ENCODE results near the gene GAS1. TPM values are rescaled to one million over a fixed set of nuclear protein-coding genes. Genes with fewer than 3 reads are reported as not detected.

GAS1 gene
- total and polyA plus RNA-seq, 2 experiments from 2014 or later, result 12.9 to 22.6 TPM

GRCh38 chr9:86939891-86940290, 7.4 kb downstream of the GAS1 start:
- Histone ChIP-seq H3K9me3 (ENCODE audit: low read depth) (no peaks in the 10 kb centered on the region), H3K27ac (no peak overlapping the region), H3K4me1 (ENCODE audit: low read depth) (peaks cover 26% of the 10 kb centered on the region), H3K36me3 (no peaks in the 10 kb centered on the region), H3K27me3 (peaks cover 7% of the 10 kb centered on the region), H3K4me3 (no peak overlapping the region)
- no peak for TF ChIP-seq CTCF (IDR thresholded peaks at IDR 0.05; ENCODE audit: low read depth, low read length)
- DNase-seq (ENCODE audit: low read depth in 1 of 2, low spot score in 1 of 2), result no peak

GRCh38 chr9:86939321-86939720, 8.0 kb downstream of the GAS1 start:
- no peak for TF ChIP-seq CTCF (IDR thresholded peaks at IDR 0.05; ENCODE audit: low read depth, low read length)
- DNase-seq (ENCODE audit: low read depth in 1 of 2, low spot score in 1 of 2), result no peak
- H3K27ac ChIP-seq, result no peak overlapping the region

GRCh38 chr9:86938780-86939179, 8.5 kb downstream of the GAS1 start:
- H3K4me1 ChIP-seq (ENCODE audit: low read depth), result peaks cover 14% of the 10 kb centered on the region
- no peaks in the 10 kb centered on the region for H3K9me3 ChIP-seq (ENCODE audit: low read depth)
- H3K4me3 ChIP-seq, result no peak overlapping the region
- no peak for DNase-seq (ENCODE audit: low read depth in 1 of 2, low spot score in 1 of 2)
- H3K36me3 ChIP-seq, result no peaks in the 10 kb centered on the region
- peaks cover 7% of the 10 kb centered on the region for H3K27me3 ChIP-seq
- no peak for TF ChIP-seq CTCF (IDR thresholded peaks at IDR 0.05; ENCODE audit: low read depth, low read length)
- no peak overlapping the region for H3K27ac ChIP-seq

More at GRCh38 chr9:86939321-86939720, 8.0 kb downstream of the GAS1 start:
- Histone ChIP-seq H3K4me3 (no peak overlapping the region), H3K36me3 (no peaks in the 10 kb centered on the region), H3K4me1 (ENCODE audit: low read depth) (peaks cover 20% of the 10 kb centered on the region), H3K9me3 (ENCODE audit: low read depth) (no peaks in the 10 kb centered on the region), H3K27me3 (peaks cover 7% of the 10 kb centered on the region)

- DNase-seq (ENCODE audit: low read depth in 1 of 2, low spot score in 1 of 2), result peak in 1 of 2 donors; percentile 42
- Histone ChIP-seq H3K27ac (no peak overlapping the region), H3K36me3 (no peaks in the 10 kb centered on the region), H3K4me3 (no peak overlapping the region), H3K27me3 (no peaks in the 10 kb centered on the region), H3K9me3 (ENCODE audit: low read depth) (no peaks in the 10 kb centered on the region), H3K4me1 (ENCODE audit: low read depth) (no peaks in the 10 kb centered on the region)
- TF ChIP-seq CTCF (IDR thresholded peaks at IDR 0.05; ENCODE audit: low read depth, low read length), result no peak
These were observed 21.2 kb downstream of the GAS1 start for GRCh38 chr9:86926145-86926544.

- no peaks in the 10 kb centered on the region for H3K36me3 ChIP-seq
- no peak overlapping the region for H3K27ac ChIP-seq
- H3K4me1 ChIP-seq (ENCODE audit: low read depth), result no peaks in the 10 kb centered on the region
- peak in 1 of 2 donors; percentile 52 for DNase-seq (ENCODE audit: low read depth in 1 of 2, low spot score in 1 of 2)
- no peaks in the 10 kb centered on the region for H3K27me3 ChIP-seq
- no peak overlapping the region for H3K4me3 ChIP-seq
- H3K9me3 ChIP-seq (ENCODE audit: low read depth), result no peaks in the 10 kb centered on the region
- no peak for TF ChIP-seq CTCF (IDR thresholded peaks at IDR 0.05; ENCODE audit: low read depth, low read length)
These were observed 21.6 kb downstream of the GAS1 start for GRCh38 chr9:86925686-86926085.

GRCh38 chr9:86924206-86924605, 23.1 kb downstream of the GAS1 start:
- Histone ChIP-seq H3K27ac (no peak overlapping the region), H3K4me3 (no peak overlapping the region), H3K9me3 (ENCODE audit: low read depth) (no peaks in the 10 kb centered on the region), H3K36me3 (no peaks in the 10 kb centered on the region), H3K27me3 (no peaks in the 10 kb centered on the region), H3K4me1 (ENCODE audit: low read depth) (no peaks in the 10 kb centered on the region)
- TF ChIP-seq CTCF (IDR thresholded peaks at IDR 0.05; ENCODE audit: low read depth, low read length), result no peak
- DNase-seq (ENCODE audit: low read depth in 1 of 2, low spot score in 1 of 2), result peak in 1 of 2 donors; percentile 72
